HG03558 (cell line): ENCODE results near the gene ZNF764.
"Not testable (repeated sequence)": the region's sequence is repeated elsewhere in the genome, so short reads cannot be mapped to it uniquely, and the experiment has no call there.

ENCODE experiments used
- ATAC-seq: cut with Tn5 transposase; IDR thresholded peaks from one replicate; pipeline ENCODE4 v1.9.1; 2021; ENCODE audit warnings: moderate number of reproducible peaks; ENCODE audit not compliant: unreplicated experiment; ENCODE audit errors: extremely low read depth

ZNF764 gene

DNA sequence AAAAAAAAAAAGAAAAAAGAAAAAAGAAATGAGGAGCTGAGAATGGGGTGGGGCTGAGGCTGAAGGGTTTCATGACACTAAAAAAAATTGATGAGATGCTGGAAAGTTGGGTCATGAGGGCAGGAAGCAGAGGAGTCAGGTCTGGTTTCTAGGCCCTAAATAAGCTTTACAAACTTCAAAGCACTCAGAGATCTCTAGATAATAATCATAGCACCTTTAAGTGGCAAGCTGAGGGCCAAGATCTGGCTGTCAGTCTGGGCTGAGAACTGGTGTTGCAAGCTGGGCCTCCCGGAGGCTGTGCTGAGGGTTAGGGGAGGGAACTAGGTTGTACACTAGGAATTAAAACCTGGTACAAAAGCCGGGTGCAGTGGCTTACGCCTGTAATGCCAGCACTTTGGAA lies 6.4 kb downstream of the ZNF764 start:
- no peak for ATAC-seq

GRCh38 chr16:30548416-30549253 lies 9.5 kb downstream of the ZNF764 start:
- ATAC-seq, result no peak

- ATAC-seq, result no peak
Measured at GRCh38 chr16:30546115-30546514, 12.1 kb downstream of the ZNF764 start.

DNA sequence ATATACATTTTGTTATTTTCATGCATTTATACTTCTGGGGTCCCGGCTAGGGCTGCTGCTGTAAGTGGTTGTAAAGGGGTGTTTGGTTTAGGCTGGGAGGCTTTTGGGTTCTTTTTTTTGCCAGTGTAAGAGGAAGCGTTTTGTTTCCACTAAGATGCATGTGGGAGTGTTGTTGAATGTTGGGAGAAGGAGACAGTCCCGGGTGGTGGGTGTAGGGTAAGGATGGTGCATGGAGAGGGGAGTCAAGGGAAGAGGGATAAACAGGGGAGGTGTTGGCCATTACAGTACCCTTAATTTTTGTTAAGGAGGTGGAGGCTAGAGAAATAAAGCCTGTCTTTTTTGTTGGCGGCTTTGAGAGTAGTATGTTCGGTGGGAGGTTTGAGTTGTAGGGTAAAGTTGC lies 15.1 kb downstream of the ZNF764 start:
- no peak for ATAC-seq

GRCh38 chr16:30541502-30542329 lies 16.5 kb downstream of the ZNF764 start:
- ATAC-seq, result no peak

GRCh38 chr16:30540916-30541464 lies 17.2 kb downstream of the ZNF764 start:
- ATAC-seq, result not testable (repeated sequence)

- not testable (repeated sequence) for ATAC-seq
Measured at GRCh38 chr16:30539986-30540526, 18.1 kb downstream of the ZNF764 start.

DNA sequence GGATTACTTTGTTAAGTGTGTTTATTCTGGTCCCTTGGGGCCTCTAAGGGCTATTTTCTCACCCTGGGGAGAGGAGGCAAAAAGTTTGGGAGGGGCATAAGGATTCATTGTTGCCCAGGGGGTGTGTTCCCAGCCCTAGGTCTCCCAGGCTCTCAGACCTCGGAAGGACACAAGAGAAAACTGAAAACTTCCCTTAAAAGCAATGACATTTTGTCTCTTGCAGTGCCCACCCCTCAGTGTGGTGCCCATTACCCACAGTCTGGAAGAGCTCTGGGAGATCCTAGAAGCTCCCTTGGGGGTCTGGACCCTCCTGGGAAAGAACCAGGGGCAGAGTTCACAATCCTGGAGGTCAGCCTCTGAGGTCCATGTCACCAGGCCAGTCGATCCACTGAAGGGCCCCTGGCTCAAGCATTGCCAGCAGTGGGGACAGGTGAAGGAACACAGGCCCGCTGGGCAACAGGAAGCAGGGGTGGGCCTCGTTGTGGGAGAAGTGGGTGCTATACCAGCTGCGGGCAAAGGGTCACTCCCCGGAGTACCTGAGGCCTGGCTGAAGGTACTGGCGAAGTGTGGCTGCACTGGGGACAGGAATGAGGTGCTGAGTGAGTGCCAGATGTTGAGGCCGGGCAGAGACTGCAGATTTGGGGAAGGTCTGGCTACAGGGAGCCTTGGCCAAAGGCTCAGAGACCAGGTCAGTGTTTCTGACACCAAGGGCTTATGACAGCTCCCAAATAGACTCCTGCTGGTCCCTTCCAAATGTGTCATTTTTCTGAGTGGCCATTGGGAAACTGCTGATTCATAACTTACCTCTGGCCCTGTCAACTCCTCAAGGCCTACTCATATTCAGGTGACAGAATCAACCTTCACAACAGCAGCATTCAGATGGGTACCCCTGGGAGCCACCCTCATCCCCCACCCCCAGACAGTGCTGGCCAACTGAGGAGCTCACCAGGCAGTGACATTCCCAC lies 18.9 kb downstream of the ZNF764 start:
- no peak for ATAC-seq

DNA sequence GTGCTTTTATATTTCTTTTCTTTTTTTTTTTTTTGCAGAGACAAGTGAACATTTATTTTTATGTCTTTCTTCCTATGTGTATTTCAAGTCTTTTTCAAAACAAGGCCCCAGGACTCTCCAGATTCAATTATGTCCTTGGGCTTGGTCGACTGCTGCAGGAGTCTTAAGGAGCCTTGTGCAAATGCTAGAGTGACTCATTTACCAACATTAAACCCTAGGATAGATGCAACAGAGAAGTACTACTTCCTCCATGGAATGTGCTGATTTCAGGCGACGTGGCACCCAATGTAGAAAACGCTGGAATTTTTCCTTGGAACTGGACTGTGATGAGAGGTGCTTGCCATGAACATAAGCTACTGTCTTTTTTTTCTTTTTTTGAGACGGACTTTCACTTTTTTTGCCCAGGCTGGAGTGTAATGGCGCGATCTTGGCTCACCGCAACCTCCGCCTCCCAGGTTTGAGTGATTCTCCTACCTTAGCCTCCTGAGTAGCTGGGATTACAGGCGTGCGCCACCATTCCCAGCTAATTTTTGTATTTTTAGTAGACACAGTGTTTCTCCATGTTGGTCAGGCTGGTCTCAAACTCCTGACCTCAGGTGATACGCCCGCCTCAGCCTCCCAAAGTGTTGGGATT lies 21.7 kb downstream of the ZNF764 start:
- ATAC-seq, result not testable (repeated sequence)

GRCh38 chr16:30535777-30536190 lies 22.4 kb downstream of the ZNF764 start:
- ATAC-seq, result no peak

- no peak for ATAC-seq
Measured at GRCh38 chr16:30535106-30535776, 22.9 kb downstream of the ZNF764 start.

GRCh38 chr16:30534368-30535105 lies 23.6 kb downstream of the ZNF764 start, which contains the start of gene ZNF747:
ZNF747 (minus strand) TSS chr16:30534858; CDS start chr16:30534679, 179 bp downstream.
- no peak for ATAC-seq

- no peak for ATAC-seq
Measured at GRCh38 chr16:30533748-30534367, 24.3 kb downstream of the ZNF764 start.

DNA sequence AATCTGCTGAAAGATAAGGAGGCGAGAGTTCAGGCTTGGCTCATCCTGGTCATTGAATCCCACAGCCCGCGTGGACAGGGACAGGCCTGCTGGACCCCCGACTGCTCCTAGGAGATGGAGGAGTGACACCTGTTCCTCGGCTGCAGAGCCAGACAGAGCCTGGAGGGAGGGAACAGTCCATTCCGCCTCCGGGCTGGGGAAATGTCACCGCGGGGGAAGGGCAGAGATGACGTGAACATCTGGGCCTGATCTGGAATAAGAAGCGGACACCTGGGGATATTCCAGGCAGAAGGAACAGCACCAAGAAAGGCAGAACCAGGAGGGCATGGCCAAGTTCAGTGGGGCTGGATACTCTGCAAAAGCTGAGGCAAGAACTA lies 25.0 kb downstream of the ZNF764 start:
- no peak for ATAC-seq

- ATAC-seq, result no peak
Measured at GRCh38 chr16:30532285-30533145, 25.7 kb downstream of the ZNF764 start.

DNA sequence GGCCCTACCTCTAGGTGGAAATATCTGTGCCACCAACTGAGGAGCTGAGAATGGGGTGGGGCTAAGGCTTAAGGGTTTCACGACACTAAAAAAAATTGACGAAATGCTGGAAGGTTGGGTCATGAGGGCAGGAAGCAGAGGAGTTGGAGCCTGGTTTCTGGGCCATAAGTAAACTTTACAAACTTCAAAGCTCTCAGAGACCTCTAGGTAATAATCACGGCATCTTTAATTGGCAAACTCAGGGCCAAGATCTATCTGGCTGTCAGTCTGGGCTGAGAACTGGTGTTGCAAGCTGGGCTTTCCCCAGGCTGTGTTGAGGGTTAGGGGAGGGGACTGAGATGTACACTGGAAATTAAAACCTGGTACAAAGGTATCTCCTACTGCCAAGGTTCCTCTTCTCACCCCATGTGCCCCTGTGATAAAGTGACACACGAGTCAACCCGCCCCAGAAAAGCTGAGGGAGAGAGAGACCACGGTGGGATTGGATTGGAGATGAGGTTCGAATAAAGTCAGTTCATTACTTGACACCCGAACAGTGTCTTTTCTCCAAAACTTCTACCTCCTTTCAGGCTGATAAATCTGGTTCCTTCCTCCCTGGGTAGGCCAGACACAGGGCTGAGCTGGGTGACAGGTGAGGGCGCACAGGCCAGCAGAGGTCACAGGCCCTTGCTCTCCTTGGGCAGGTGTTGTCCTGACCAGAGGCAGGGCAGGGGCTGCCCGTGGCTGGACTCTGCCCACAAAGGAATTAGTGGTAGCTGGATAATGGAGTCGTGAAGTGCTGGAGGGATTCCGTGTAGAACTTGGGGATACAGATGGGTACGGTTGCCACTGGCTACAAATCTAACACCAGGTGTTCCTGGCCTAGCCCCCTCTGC lies 27.8 kb downstream of the ZNF764 start:
- ATAC-seq, result no peak
